GM04504 (cell line): ENCODE results near the gene PDLIM7.

Experiments used
- DNase-seq: peaks from one replicate; pipeline ENCODE4 v3.0.0-alpha.2; 2012; ENCODE audit warnings: low read depth

The PDLIM7 gene

DNA sequence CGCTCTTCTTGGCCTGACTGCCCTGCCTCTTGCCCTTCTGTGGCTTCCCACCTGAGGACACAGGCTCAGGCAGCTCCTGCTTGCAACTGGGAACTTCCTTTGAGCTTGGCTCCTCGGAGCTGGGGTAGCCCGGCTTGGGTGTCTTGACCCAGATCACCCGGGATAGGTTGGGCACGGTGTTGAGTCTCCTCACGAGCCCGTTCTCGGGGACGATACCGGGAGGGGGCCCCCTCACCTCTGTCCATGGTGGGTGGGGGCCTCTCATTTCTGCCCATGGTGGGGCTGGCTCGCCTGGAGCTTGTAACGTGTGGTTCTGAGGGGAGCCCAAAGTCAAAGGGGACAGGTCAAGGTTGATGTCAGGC lies 27.1 kb upstream of the PDLIM7 start:
- no peak for DNase-seq

DNA sequence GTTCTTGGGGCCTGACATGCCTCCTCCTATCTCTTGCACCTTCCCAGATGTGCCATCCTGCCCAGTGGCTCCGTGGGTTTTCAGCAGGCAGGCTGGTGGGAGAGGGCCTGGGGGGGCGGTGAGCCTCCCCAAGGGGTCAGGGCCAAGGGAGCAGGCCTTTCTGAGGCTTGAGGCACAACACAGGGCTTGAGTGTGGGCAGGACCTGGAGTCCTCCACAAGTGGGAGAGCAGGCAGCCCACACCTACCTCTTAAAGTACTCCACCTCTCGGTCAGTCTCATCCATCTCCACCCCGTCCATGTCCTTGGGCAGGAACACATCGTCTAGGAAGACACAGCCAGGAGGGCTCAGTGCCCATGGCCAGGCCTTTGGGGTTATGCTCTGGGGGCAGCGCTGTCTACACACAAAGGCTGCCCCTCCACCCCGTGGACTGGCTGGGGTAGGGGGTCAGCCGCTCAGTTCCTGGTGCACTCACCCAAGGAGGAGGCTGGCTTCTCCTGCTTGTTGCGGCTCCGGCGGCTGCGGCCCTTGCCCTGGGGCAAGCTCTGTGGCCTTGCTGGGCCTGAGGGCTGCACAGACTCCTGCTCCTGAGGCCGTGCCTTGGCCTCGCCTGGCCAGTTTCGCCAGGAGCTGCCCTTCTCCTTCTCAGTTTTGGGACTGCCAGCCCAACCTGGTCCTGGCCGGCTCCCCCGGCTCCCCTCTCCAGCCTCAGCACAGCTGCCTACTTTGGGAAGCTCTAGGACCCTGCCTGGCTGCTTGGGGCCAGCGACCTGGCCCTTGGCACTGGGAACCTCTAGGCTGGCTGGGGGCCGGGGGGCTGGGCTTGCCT lies 26.5 kb upstream of the PDLIM7 start:
- DNase-seq = no peak

DNA sequence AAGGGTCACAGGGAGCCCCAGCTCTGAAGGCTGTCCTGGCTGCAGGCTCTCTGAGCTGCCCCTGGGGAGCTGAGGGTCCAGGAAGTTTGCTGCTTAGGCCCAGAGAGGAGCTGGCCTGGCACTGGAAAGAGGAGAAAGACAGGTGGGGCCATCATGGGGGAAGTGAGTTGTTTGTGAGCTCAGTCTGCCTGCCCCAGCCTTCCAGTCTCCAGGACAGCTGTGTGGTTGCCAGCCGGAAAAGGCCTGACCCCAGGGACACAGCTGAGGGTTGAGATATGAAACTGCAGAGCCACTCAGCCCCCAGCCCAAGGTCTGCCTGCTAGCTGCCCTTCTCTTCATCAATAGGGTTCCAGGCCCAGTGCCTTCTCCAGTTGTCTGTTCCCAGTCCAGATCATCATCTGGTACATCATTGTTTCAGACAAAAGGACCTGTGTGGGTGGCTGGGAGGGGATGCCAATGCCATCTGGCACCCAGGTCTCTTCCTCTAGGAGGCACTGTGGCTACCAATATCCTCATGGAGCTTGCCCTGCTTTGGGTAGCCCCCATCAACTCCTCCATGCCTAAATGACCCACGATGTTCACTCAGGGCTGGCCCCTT lies 23.6 kb upstream of the PDLIM7 start:
- no peak for DNase-seq

DNA sequence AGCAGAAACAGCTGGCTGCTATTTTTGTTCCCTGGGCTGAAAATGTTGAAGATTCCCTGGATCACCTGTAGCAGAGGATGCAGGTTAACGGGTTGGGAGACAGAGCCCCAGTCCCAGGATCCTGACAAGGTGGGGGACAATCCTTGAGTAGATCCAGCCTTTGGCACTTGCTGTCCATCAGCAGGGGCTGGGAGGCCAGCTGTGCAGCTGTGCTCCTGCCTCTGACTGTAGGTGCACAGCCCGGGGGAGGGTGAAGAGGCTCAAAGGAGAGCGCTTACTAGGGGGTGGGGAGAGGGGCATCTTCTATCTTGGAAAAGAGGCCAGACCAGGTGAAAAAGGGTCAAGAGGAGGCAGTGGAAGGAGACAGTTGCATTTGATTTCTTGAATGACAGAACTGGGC lies 22.9 kb upstream of the PDLIM7 start:
- DNase-seq = no peak

DNA sequence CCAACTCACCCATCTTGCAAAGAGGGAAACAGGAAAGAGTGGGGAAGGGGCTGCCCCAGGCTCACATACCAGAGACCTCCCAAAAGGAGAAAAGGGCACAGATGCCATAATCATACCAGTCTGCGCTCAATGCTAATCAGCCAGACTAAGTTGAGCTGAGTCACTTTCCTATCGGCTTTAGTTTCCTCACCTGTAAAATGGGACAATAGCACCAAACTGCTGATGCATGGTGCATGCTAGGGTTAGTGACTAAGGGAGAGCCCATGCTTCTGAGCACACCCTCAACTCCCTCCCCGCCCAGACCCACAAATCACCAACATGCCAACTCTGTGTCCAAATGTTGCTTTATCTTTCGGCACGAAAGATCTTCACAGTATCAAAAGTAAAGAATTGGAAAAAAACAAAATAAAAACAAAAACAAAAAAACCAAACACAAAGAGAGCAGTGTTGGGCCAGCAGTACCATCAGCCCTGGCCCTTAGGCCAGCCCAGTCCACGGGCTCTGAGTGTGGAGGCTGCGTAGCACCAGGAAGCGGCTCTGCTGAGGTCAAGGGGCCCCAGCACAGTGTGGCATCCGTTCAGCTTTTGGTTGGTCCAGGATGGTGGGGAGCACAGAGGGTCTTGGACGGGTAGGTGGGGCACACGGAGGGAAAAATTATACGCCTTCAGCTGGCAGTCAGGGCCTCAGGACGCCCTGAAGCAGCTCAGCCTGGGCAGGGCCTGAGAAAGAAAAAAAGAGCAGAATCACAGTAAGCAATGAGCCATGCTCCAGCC lies 22.2 kb upstream of the PDLIM7 start:
- DNase-seq = no peak

DNA sequence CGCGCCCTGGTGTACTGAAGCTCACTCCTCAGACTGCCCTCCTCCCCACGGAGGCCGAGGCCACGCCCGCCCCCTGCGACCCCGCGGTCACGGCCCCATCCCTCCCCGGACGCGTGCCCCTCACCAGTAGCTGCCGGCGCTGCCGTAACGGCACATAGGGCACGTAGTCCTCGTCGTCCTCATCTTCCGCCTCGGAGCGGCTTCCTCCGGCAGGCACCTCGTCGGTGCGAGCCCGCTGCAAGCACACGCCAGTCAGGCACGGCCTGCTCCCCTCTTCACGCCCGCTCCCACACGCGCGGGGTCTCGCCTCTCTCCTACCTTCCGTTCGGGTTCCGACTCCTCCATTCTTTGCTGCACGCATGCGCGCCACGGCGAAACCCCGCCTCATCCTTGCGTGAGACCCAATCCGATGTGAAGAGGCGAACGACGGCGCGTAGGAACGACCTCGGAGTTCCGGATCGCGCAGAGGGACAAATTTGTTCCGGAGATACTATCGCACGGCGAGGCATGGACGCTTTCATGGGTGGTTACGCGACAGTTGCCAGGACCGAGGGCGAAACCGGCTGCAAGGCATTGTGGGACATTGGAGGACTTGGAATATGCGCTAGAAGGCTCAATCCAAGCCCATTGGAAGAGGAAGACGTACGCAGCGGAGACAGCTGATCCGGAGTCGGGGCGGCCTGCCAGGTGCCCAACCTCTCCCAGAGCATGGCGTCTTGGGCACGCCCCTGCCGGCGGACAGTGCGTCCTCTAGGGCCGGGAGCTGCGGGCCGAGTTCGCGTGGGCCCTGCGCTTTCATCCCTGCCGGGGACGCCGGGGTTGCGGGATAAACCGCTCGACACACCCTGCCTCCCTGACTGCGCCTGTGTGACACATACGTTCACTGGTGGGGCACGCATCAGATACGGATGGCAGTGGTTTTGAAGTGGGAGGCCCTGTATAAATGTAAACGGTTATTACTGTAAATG lies 19.5 kb upstream of the PDLIM7 start, which contains the start of gene DDX41:
Gene DDX41 (minus strand): TSS at position 361 of the 968 bp plus-strand sequence. CDS start 16 bp downstream, at position 345.
- DNase-seq = peak; percentile 99

DNA sequence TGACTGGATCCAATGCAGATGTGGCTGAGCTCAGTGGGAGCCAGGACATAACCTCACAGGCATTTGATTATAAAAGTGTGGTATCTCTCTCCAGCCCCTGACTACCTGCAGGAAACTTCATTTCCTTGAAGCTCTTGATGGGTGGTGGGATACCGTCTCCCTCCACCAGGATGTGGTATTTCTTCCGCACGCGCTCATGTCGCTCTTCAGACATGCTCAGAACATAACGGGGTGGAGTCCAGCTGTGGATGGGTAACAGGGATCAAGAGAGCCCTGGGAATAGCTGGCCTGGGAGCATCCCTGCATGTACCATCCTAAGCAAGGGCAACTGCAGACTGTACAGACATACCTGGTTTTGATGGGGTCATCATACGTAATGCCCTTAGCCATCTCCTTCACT lies 18.2 kb upstream of the PDLIM7 start:
- no peak for DNase-seq

DNA sequence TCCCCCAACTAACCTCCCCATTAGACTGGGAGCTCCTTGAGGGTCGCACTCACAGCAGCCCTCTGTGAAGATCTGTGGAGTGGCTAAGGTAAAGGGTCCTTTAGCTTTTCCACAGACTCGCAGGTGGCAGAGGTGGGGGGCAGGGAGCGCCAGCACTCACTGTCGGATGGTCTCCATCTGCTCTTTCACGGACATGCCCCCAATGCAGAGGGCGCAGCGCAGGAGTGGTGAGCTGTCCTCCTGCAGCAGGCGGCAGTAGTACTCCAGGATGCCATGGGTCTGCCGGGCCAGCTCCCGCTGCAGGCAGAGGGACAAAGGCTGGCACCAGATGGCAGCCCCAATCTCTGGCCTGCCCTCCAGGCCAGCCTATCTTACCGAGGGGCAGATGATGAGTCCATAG lies 17.1 kb upstream of the PDLIM7 start:
- no peak for DNase-seq

DNA sequence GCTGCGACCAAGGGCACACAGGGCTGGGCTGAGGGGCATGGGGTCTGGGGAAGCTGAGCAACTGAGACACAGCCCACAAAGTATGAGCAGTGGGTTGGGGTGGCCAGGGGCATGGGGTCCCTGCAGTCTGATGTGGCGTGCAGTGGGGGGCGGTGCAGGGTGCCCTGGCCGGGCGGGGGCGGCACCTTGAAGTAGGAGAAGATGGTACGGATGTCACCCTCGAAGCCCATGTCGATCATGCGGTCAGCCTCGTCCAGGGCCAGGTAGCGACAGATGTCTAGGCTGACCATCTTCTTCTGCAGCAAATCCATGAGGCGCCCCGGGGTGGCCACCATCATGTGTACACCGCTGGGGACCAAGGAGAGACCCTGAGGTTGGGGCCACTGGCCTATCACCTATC lies 16.1 kb upstream of the PDLIM7 start:
- no peak for DNase-seq

DNA sequence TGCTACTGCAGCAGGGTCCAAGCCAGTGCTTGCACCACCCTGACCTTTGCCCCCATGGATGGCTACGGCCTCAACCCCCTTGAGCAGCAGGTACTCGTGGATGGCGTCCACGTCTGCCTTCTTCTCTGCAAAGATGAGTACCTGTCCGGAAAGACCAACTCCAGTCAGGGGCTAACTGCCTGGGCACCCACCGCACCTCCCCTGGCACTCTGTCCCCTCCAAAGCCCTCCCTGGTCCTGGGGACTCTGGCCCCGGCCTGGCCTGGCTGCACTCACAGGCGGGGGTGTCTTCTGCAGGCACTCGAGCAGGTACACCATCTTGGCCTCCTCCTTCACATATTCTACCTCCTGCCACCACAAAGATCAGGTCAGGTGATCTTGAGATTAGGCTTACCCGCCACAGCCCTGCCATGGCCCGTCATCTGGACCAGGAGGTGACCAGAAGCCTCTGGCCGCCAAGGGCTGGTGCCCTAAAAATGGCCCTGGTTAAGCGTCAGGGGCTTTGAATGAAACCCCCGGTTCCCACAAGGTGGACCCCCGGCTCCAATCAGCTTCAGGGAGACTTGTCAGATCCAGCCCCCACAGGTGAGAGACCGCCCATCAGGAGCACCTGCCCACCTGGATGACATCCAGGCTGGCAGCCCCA lies 15.5 kb upstream of the PDLIM7 start:
- DNase-seq = no peak

DNA sequence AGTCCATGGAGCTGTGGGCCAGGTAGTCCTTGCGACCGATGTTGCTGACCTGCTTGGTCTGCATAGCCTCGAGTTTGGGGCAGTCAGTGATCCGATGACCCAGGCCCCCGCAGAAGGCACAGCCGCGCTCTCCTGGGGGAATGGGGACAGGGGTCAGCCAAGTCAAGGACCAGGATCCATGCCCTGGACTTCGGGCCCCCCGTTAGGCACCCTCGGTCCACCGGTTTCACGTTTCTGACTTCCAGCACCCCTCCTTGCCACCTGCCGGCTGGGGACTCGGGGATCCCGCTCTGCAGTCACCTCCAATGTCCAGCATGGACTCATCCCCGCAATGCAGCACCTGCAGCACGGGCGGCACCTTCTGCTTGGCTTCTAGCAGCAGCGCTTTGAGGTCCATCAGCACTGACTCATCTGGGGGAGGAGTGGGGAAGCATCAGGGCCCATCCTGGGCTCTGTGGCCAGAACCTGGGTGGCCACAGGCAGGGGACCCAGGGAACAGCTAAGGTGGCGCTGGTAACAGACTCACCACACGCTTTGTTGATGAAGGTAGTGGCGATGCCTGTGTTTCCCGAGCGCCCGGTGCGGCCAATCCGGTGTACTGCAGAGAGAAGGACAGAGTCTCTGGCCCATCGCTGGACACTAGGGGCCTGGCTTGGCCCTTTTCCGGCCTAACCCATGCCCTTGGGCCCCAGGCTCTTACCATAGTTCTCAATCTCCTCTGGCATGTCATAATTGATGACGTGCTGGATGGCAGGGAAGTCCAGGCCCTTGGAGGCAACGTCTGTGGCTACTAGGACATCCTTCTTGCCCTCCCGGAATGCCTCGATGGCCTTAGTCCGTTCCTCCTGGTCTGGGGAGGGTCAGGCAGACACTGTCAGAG lies 14.6 kb upstream of the PDLIM7 start:
- DNase-seq = no peak

DNA sequence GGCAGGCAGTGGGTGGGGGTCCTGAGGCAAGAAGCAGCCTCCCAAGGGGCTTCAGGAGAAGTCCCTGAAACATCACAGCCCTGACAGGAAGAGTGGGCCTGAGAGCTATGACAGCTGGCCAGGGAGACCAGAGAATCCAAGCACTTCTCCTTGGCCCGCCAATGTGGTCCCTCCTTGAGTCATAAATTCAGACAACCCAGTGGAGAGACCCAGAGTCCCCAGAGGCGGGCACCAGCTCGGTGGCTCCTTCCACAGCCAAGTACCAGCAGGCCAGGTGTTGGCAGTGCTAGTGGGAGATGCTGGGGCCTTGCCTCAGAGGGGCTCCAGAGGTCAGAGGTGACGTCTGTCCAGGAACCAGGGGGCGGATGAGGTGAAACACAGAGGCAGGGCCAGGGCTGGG lies 13.8 kb upstream of the PDLIM7 start:
- DNase-seq = no peak

DNA sequence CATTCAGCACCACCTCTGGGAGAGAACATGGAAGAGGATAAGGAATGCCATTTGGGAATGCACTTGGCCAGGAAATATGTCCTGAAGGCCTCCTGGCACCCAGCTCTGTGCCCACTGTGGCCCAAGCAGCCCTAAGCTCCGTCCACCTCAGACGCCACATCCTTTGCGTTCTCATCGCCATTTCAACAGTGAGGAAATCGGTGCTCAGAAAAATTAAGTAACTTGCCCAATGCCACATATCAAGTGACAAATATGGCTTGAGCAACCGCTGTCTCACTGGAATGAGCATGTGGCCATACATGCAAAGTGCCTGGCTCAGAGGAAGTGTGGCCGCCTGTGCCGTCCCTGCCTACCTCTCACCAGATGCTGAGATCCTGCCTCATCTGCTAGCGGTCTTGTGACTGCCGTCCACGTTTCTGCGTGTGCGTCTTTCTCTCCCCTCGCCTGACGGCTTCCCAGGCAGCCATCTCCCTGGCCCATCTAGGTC lies 13.2 kb upstream of the PDLIM7 start:
- no peak for DNase-seq

DNA sequence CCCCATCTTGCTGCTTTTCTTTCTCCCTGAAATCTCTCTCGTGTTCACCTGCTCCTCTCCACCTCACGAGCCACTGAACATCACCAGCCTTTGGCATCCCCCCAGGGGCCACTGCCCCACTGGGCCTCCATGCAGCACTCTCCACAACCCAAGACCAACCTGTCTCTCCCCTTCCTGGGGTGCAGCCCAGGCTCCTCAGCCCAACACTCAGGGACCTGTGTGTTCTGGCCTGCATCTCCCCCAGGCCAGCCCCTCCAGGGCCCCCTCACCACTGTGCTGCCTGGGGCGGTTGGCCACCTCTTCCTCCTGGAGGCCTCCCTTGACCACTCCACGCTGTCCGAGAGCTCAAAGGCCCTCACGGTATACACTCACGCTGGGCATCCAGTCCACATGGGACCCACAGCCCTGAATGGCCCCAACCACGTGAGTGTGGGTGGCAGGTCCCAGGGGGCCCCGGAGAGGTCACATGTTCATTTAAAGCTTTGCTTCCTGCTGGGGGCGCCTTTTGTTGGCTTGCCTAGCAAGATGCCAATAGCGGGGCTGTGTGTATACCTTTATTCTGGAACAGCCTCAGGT lies 12.7 kb upstream of the PDLIM7 start:
- no peak for DNase-seq

DNA sequence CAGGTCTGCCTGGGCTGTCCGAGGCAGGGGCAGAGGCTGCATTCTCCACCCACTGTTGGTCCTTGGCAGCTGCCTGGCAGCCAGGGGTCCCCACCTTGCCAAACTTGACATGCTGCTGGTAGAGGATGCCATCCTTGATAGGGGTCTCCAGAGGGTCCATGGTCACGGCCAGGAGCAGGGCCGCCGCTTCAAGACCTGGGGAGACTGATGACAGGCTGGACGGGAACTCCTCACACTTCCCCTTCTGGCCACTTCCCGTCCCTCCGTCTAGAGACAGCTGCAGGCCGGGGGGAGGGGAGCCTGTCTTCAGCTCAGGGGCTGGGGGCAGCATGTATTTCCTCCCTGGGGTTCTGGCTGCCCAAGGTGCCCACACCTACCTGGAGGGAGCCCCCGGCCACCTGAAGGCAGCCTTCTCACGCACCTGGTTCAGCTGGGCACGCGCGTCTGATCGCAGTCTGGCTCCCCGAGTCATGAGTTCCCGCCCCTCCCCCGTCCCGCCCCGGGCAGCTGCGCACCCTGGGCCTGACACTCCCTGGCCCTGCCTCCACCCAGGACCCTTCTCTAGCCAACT lies 12.1 kb upstream of the PDLIM7 start, which contains the start of gene DOK3:
Gene DOK3 (minus strand): TSS at position 446 of the 571 bp plus-strand sequence. CDS start 286 bp downstream, at position 160.
- no peak for DNase-seq

DNA sequence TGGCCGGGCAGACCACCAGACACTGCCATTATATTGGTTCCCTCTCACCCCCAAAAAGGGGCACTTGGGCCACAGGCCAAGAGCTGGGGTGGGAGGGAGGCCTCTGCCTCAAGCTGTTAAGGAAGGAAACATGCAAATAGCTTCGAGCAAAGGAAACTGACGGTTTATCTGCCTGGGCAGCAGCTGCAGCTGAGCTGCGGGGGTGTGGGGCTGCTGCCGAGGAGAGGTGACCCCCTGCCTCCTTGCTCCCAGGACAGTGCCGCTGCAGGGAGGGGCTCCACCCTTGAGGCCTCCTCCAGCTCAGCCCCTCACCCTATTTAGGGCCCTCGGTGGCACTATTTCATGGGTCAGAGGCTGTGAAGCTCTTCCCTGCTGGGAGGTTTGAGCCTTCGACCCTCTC lies 11.4 kb upstream of the PDLIM7 start:
- DNase-seq = no peak

DNA sequence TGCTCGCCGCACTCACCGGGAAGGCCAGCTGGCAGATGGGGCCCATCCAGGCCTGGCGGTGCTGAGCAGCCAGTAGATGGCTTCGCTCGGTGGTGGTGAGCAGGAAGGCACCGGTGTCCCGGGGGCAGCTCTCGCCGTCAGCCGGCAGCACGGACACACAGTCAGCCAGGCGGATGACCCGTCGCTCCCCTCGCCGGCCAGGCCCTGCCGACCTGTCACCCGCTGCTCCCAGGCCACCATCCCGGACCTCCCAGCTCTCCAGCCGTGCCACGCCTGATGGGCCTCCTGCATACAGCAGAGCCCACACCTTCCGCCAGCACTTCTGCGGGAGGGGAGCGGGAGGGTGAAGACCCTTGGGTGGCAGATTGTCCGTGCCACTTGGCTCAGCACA lies 10.8 kb upstream of the PDLIM7 start:
- DNase-seq = no peak

DNA sequence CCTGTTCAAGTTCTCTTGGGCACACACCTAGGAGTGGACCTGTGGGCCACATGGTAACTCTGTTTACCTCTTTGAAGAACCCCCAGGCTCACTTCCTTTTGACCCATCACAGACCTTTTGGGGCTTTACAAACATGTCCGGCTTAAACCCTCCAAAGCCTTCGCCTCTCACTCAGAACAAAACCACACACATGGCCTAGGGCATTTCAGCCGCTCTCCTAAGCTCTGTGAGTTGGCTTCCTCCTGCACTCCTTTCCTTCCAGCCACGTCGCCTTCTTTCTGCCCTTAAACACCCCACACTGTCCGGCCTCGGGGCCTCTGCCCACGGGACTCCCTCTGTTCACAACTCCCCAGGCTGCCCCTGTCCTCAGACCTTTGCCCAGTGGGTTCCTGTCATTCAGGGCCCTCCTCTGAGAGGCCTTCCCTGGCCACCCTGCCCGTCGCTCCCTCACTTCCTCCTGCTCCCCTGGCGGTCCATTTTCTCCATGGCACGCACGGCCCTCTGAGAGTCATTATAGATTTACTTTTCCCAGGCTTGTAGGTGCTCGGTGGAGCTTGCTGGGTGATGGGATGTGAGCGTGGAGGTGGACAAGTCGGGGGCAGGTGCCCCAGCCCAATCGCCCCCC lies 10.3 kb upstream of the PDLIM7 start:
- DNase-seq = no peak

DNA sequence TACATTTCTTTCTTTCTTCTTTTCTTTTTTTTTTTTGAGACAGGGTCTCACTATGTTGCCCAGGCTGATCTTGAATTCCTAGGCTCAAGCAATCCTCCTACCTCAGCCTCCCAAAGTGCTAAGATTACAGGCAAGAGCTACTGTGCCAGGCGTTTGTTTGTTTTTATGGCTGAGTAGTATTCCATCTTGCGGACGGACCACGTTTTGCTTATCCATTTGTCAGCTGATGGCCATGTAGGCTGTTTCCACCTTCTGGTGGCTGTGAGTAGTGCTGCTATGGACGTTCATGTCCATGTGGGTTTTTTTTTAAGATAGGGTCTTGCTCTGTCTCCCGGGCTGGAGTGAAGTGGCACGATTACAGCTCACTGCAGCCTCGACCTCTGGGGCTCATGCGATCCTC lies 9.8 kb upstream of the PDLIM7 start:
- no peak for DNase-seq
